GM12891 (cell line): Measurements from ENCODE around the gene FOXRED1.
"Not testable (repeated sequence)": the region's sequence is repeated elsewhere in the genome, so short reads cannot be mapped to it uniquely, and the experiment has no call there.

Experiments used
- DNase-seq: peaks from one replicate; pipeline ENCODE4 v3.0.0; 2011; ENCODE audit warnings: low spot score; ENCODE audit not compliant: insufficient read length
- FAIRE-seq: peaks from 2 replicates; lab custom pipeline; 2011; peaks lifted over from hg19 to GRCh38; lab: Jason Lieb, UNC
- PAX5 ChIP-seq: IDR thresholded peaks from 2 replicates; pipeline ENCODE4 v1.6.1; 2011; ENCODE audit warnings: low read length, moderate library complexity, mild to moderate bottlenecking; ENCODE audit not compliant: insufficient read depth, severe bottlenecking
- POLR2A ChIP-seq: IDR thresholded peaks from 2 replicates; pipeline ENCODE4 v1.6.1; 2011; ENCODE audit warnings: low read depth, low read length, control low read depth
- POLR2AphosphoS5 ChIP-seq: IDR thresholded peaks from 2 replicates; pipeline ENCODE4 v1.6.1; 2011; ENCODE audit warnings: low read depth, low read length, control low read depth
- POU2F2 ChIP-seq: IDR thresholded peaks from 2 replicates; pipeline ENCODE4 v1.6.1; 2011; ENCODE audit warnings: low read depth, mild to moderate bottlenecking, control low read depth, low read length, moderate library complexity
- SPI1 ChIP-seq: IDR thresholded peaks from 2 replicates; pipeline ENCODE4 v1.6.1; 2011; ENCODE audit warnings: low read depth, low read length, control low read depth
- TAF1 ChIP-seq: IDR thresholded peaks from 2 replicates; pipeline ENCODE4 v1.6.1; 2011; ENCODE audit warnings: low read depth, low read length, control low read depth

Gene FOXRED1

DNA sequence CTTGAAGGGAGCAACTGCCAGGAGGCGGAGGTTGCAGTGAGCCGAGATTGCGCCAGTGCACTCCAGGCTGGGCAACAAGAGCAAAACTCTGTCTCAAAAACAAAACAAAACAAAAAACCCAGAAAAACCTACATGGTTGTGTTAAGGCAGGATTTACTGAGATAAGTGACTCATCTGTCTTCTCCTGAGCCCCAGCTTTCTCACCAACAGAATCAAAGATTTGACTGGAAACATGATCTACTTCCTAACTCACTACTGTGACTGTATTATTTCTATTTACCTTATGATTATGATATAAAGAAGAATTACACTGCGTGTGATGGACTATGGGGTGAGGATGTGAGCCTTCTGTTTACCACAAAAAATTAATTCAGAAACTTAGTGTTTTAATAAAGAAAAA is 35.6 kb upstream of the FOXRED1 start:
- no peak for FAIRE-seq
- no peak for DNase-seq
- TF ChIP-seq POLR2AphosphoS5 (no peak), TAF1 (no peak), SPI1 (no peak), POLR2A (no peak), PAX5 (no peak), POU2F2 (no peak)

DNA sequence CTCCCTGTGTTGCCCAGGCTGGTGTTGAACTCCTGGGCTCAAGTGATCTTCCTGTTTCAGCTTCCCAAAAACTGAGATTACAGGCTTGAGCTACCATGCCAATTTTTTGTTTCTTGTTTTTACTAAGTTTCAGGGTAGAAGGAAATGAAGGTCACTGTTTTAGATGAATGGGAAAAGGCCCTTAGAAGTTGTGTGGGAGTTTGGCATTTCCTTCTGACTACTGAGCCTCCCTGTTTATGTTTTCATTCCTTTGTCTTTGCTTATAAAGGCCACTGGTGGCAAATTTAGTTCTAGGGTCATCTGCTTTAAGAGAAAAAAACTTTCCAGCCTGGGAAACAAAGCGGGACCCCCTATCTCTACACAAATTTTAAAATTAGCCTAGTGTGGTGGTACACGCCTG is 22.3 kb upstream of the FOXRED1 start:
- TF ChIP-seq POLR2AphosphoS5 = no peak
- TF ChIP-seq TAF1 = no peak
- TF ChIP-seq POU2F2 = no peak
- TF ChIP-seq SPI1 = no peak
- DNase-seq (no peak), FAIRE-seq (no peak)

DNA sequence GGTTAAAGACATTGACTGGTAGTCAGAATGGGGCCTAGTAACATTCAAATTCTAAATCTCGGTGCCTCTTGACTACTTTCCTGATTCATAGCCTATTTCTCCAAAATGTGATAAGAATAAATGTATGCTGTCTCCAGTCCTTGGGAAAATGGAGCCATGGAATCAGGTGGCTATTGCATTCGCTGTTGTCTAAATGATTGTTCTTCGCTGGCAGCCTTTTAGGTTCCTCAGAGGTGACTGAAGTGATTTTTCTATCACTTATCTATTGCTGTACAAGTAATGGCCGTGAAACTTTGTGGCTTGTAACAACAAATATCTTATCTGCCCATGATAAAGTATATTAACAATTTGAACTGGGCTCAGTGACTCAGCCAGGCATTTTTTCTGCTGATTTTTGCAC is 15.7 kb upstream of the FOXRED1 start:
- no peak for FAIRE-seq
- no peak for DNase-seq
- TF ChIP-seq PAX5 = no peak

DNA sequence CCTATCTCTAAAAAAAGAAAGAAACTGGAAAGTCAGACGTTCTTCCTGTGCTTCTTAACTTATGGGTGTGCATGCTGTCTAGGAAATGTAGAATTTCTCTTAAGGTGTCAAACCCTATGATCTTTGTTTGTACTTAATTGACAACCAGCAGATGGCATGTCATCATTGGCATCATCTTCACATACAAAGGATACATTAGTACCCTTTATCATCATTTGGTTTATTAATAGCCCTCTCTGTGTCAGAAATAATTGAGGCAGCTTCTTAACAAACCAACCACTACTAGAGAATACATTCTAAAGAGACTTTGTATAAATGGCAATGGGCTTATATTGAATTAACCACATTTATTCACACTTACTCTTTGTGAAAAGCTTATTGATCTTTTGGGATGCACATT is 14.1 kb upstream of the FOXRED1 start:
- no peak for TF ChIP-seq POLR2AphosphoS5
- no peak for TF ChIP-seq POU2F2
- no peak for TF ChIP-seq SPI1
- TF ChIP-seq POLR2A = no peak
- no peak for TF ChIP-seq TAF1
- TF ChIP-seq PAX5 = no peak
- FAIRE-seq = no peak
- DNase-seq = no peak

DNA sequence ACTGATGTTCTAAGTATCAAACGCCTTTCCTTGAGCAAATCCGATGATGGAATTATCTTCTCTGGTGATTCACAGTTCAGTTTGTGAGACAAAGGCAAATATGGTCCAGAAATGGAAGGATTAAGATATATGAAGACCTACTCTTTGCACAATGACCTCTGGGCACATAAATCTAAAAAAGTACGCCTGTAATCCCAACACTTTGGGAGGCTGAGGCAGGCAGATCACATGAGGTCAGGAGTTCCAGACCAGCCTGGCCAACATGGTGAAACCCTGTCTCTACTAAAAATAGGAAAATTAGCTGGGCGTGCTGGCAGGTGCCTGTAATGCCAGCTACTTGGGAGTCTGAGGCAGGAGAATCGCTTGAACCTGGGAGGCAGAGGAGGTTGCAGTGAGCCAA is 13.4 kb upstream of the FOXRED1 start:
- not testable (repeated sequence) for FAIRE-seq, DNase-seq

DNA sequence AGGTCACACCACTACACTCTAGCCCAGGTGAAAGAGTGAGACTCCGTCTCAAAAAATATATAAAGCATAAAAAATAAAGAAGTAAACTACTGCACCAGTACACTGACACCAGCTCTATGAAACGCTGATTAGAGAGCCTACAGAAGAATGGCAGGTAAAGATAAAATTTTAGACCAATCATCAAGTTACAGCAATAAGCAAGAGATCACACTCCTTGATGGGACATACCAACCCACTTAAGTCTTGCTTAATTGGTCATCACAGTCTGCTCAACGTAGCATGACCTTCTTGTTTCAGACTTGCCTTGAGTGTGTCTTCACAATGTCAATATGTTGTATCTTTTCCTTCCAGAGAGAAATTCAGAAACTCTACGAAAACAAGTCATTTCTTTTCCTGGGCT is 12.7 kb upstream of the FOXRED1 start:
- TF ChIP-seq PAX5 (no peak), POLR2AphosphoS5 (no peak), POU2F2 (no peak), TAF1 (no peak)
- FAIRE-seq = no peak
- no peak for DNase-seq

DNA sequence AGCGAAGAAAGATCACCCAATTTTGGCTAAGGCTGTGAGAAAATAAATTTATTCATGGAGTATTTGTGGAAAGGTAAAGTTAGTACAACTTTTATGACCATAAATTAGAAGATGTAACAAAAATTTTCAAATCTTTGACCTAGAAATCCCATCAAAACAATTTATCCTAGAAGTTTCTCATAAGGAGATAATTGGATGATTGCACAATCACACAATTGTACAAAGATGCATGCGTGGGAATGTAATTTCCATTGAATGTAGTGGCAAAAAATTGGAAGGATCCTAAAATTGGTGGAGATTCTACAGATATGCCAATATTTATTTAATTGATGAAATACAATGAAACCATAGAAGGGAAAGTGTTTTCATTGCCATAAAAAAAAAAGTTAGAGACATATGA is 11.8 kb upstream of the FOXRED1 start:
- FAIRE-seq (no peak), DNase-seq (no peak)
- TF ChIP-seq TAF1 (no peak), PAX5 (no peak), POLR2A (no peak), POLR2AphosphoS5 (no peak), POU2F2 (no peak), SPI1 (no peak)

- TF ChIP-seq TAF1 (no peak), POLR2AphosphoS5 (no peak), SPI1 (no peak), POU2F2 (no peak), POLR2A (no peak), PAX5 (no peak)
- FAIRE-seq (no peak), DNase-seq (no peak)
Observed at GRCh38 chr11:126257764-126258163, 11.2 kb upstream of the FOXRED1 start.

- FAIRE-seq = no peak
- no peak for TF ChIP-seq PAX5
- no peak for TF ChIP-seq POU2F2
- peak; percentile 55; the same call in 1 of the 2 replicates for TF ChIP-seq POLR2A
- peak; percentile 81 for TF ChIP-seq POLR2AphosphoS5
- no peak for TF ChIP-seq SPI1
- TF ChIP-seq TAF1 = no peak
Observed at GRCh38 chr11:126262216-126262615, 6.7 kb upstream of the FOXRED1 start.

DNA sequence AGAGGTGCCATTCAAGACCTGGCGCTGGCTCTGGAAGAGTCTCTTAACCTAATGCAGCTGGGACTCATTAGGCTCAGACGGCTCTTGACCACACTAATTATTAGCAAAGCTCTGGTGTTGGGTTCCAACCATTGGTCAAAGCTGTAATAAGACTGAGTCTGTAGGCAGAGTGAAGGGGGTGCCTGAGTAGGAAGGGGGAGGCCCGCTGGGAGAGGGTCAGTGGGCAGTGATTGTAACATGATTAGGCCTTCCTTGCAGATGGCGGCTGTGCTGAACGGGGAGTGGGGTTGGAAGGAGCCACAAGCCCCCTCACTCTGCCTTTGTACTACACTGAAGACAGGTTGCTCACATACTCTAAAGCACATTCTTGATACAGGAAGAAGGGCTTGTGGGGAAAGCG is 5.5 kb upstream of the FOXRED1 start:
- DNase-seq (no peak), FAIRE-seq (no peak)
- TF ChIP-seq SPI1 (no peak), POU2F2 (no peak), PAX5 (no peak), TAF1 (no peak), POLR2AphosphoS5 (no peak; the same call in 1 of the 2 replicates), POLR2A (no peak)

More at GRCh38 chr11:126262216-126262615, 6.7 kb upstream of the FOXRED1 start:
- no peak for DNase-seq

DNA sequence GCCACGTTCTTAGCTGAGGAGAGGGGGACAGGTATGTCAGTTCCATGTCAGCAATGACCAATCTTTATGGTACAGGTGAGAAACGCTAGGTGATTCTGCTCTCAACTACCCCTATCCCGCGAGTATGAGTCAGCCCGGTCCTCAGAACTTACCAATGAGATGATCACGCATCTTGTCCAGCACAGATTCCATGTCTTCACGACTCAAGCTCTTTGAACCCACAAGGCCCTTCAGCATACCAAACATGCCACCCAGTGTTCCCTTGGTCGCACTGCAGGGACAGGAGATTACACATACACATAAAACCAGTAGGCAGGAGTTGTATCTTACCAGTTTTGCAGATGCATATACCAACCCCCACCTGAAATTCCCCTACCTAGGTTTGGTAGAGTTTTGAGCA is 3.1 kb upstream of the FOXRED1 start:
- DNase-seq (no peak), FAIRE-seq (peak; percentile 50)
- no peak for TF ChIP-seq SPI1
- TF ChIP-seq POLR2A = 0 out of 2 replicates have a peak, but pooled peaks have one; percentile 17
